CD8-positive, alpha-beta memory T cell (primary cell): ENCODE results near the gene MPV17. TPM values are rescaled to one million over a fixed set of nuclear protein-coding genes. Genes with fewer than 3 reads are reported as not detected.

Experiments used
- CTCF ChIA-PET: fragments of 350-600 bp; sonication (Branson Sonifier 250); formaldehyde crosslinking; loops from one replicate; lab custom pipeline; 2021; ENCODE audit warnings: antibody characterized with exemption; lab: Charles Lee
- POLR2A ChIA-PET: fragments of 350-600 bp; sonication (Branson Sonifier 250); formaldehyde crosslinking; loops from one replicate; lab custom pipeline; 2021; ENCODE audit warnings: antibody characterized with exemption; lab: Charles Lee
- DNase-seq, 5 donors: peaks; one replicate each; pipeline versions ENCODE4 v3.0.0 to v3.0.0-alpha.2; 2020 to 2022; ENCODE audit warnings: mixed read lengths in 1 of 5
- H3K27ac ChIP-seq: one replicate; pipeline ENCODE4 v1.7.0; 2013; ENCODE audit warnings: low read depth, mild to moderate bottlenecking, low read length, moderate library complexity
- H3K27me3 ChIP-seq: 2 replicates; pipeline ENCODE4 v1.7.0; 2013; ENCODE audit warnings: low read length, mild to moderate bottlenecking; ENCODE audit not compliant: insufficient read depth, poor library complexity, severe bottlenecking
- H3K36me3 ChIP-seq: 2 replicates; pipeline ENCODE4 v1.7.0; 2013; ENCODE audit warnings: mild to moderate bottlenecking, low read length, moderate library complexity; ENCODE audit not compliant: insufficient read depth
- H3K4me1 ChIP-seq: 2 replicates; pipeline ENCODE4 v1.7.0; 2013; ENCODE audit warnings: mild to moderate bottlenecking, low read length, moderate library complexity; ENCODE audit not compliant: insufficient read depth
- H3K4me3 ChIP-seq: 2 replicates; pipeline ENCODE4 v1.7.0; 2013; ENCODE audit warnings: mild to moderate bottlenecking, low read length
- H3K9me3 ChIP-seq: 2 replicates; pipeline ENCODE4 v1.7.0; 2013; ENCODE audit warnings: mild to moderate bottlenecking, low read length
- H3K27ac Mint-ChIP-seq, 8 donors: one replicate each; pipeline ENCODE4 v1.8.0; 2020 to 2021; ENCODE audit warnings: mixed read lengths in 8 of 8, mild to moderate bottlenecking in 6 of 8, inconsistent platforms in 3 of 8, moderate library complexity in 3 of 8
- H3K27me3 Mint-ChIP-seq, 2 donors: one replicate each; pipeline ENCODE4 v1.8.0; 2020 to 2021; ENCODE audit warnings: mixed read lengths in 2 of 2, mild to moderate bottlenecking in 1 of 2, moderate library complexity in 1 of 2
- H3K36me3 Mint-ChIP-seq, 3 donors: one replicate each; pipeline ENCODE4 v1.8.0; 2020 to 2021; ENCODE audit warnings: mixed read lengths in 3 of 3, inconsistent platforms in 1 of 3, mild to moderate bottlenecking in 1 of 3
- H3K4me1 Mint-ChIP-seq, 3 donors: one replicate each; pipeline ENCODE4 v1.8.0; 2020 to 2021; ENCODE audit warnings: mixed read lengths in 3 of 3, inconsistent platforms in 1 of 3, mild to moderate bottlenecking in 1 of 3
- H3K4me3 Mint-ChIP-seq, 7 donors: one replicate each; pipeline ENCODE4 v1.8.0; 2020 to 2021; ENCODE audit warnings: mixed read lengths in 7 of 7, mild to moderate bottlenecking in 6 of 7, moderate library complexity in 4 of 7, inconsistent platforms in 2 of 7
- H3K9me3 Mint-ChIP-seq, 5 donors: one replicate each; pipeline ENCODE4 v1.8.0; 2020 to 2022; ENCODE audit warnings: mixed read lengths in 5 of 5, mild to moderate bottlenecking in 3 of 5, moderate library complexity in 2 of 5, inconsistent platforms in 1 of 5
- polyA plus RNA-seq: library from polyadenylated mRNA; unstranded; fragments of 300-500 nt; fragmentation: Illumina TruSeq; gene quantifications from one replicate; pipeline ENCODE4 v1.2.3, GENCODE V29; 2021
- total RNA-seq, 2 experiments: library from RNA; stranded (reverse); gene quantifications; one replicate each; pipeline ENCODE4 v1.2.3, GENCODE V29; 2021

The MPV17 gene
- total and polyA plus RNA-seq, 3 experiments from 2014 or later, result 85.9 to 118 (median 86.4) TPM

DNA sequence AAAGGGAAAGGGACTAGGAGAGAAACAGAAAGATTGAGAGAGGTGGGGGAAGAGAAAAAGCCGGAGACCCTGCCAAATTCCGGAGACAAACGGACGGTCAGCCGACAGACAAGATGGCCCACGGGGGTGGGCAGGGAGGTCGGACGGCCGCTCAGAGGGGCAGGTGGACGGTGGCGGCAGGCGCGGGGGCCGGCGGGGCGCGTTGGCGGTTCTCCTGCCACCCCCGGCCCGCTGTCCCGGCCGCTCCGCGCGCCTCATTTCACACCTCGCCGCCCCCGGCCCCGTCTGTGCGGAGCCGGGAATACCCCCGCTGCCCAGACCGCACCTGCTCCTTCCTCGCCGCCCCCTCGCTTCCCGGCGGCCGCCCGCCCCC is 61.0 kb downstream of the MPV17 start:
- Mint-ChIP-seq H3K4me3 (peak overlapping the region; percentile 37 to 88 (median 73)), H3K4me1 (peaks cover 25 to 36% (median 31%) of the 10 kb centered on the region in 3 donors), H3K9me3 (peaks cover 0 to 2% (median 0%) of the 10 kb centered on the region in 5 donors), H3K27me3 (peaks cover 51 to 64% of the 10 kb centered on the region in 2 donors), H3K27ac (peak overlapping the region in 1 of 8 donors; percentile 11), H3K36me3 (peaks cover 0 to 2% (median 0%) of the 10 kb centered on the region in 3 donors)
- Histone ChIP-seq H3K4me1 (peaks cover 19% of the 10 kb centered on the region), H3K27ac (no peak overlapping the region), H3K9me3 (no peaks in the 10 kb centered on the region), H3K4me3 (no peak overlapping the region), H3K27me3 (peaks cover 44% of the 10 kb centered on the region), H3K36me3 (no peaks in the 10 kb centered on the region)
- ChIA-PET CTCF (no interaction called here), POLR2A (no interaction called here)
- no peak for DNase-seq

DNA sequence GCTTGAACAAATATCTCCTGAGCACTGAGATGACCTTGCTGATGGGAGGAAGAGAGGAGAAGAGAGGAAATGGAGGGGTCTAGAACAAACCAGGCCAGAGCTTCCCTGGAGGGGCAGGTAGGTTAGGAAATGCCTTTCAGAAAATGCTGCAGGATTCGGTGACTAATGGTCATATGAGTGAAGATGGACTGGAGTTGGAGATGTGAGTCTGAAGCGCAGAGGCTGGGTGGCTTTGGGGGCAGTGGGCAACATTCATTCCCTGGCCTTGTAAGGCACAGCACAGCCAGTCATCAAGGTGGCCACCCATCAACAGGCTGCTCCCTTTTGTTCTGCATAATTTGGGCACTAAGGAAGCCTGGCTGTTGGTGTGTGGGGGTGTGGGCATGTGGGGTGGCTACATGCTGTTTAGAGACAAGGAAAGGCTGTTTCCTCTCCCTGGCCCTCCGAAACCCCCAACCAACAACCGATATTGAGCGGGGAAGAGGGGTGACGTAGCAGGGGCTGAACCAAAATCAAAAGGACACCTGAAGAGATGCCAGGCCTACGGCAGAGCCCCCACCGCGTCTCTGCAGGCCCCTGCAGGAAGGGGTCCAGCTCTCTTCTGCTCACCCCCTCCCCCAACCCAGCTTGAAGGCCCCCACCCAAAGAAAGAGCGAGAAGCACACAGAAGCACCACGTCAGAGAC is 61.5 kb downstream of the MPV17 start:
- H3K27me3 ChIP-seq, result peaks cover 44% of the 10 kb centered on the region
- peaks cover 56 to 69% of the 10 kb centered on the region in 2 donors for H3K27me3 Mint-ChIP-seq
- H3K4me1 Mint-ChIP-seq, result peaks cover 25 to 36% (median 31%) of the 10 kb centered on the region in 3 donors
- peaks cover 0 to 2% (median 0%) of the 10 kb centered on the region in 3 donors for H3K36me3 Mint-ChIP-seq
- ChIA-PET POLR2A (no interaction called here), CTCF (no interaction called here)
- H3K4me1 ChIP-seq, result peaks cover 19% of the 10 kb centered on the region
- H3K36me3 ChIP-seq, result no peaks in the 10 kb centered on the region
- H3K9me3 Mint-ChIP-seq, result peaks cover 0 to 2% (median 0%) of the 10 kb centered on the region in 5 donors
- no peaks in the 10 kb centered on the region for H3K9me3 ChIP-seq
- H3K27ac ChIP-seq, result no peak overlapping the region
- H3K4me3 ChIP-seq, result no peak overlapping the region
- no peak for DNase-seq
- peak overlapping the region in 2 of 8 donors; percentile 11 to 29 for H3K27ac Mint-ChIP-seq
- H3K4me3 Mint-ChIP-seq, result peak overlapping the region; percentile 37 to 88 (median 73)

Other genes starting within 250 kb of the MPV17 start
- gene EMILIN1, start 244.5 kb downstream of the MPV17 start, total RNA-seq, result under 1 TPM; 0.79 to 0.89 TPM
- gene EMILIN1, start 244.5 kb downstream of the MPV17 start, polyA plus RNA-seq, result 0.85 TPM
- gene KHK, start 236.3 kb downstream of the MPV17 start, total RNA-seq, result 10 to 100 TPM; 14.5 to 17.8 TPM
- gene KHK, start 236.3 kb downstream of the MPV17 start, polyA plus RNA-seq, result 6.5 TPM
- gene CGREF1, start 204.0 kb downstream of the MPV17 start, total RNA-seq, result 1 to 10 TPM; 2.7 to 3.5 TPM
- 0.17 TPM for gene CGREF1, start 204.0 kb downstream of the MPV17 start, polyA plus RNA-seq
- gene ABHD1, start 199.3 kb downstream of the MPV17 start, total RNA-seq, result under 1 TPM; 0.33 to 0.90 TPM
- 1.4 TPM for gene ABHD1, start 199.3 kb downstream of the MPV17 start, polyA plus RNA-seq
- 10 to 100 TPM; 79.5 to 80.6 TPM for gene PREB, start 188.5 kb downstream of the MPV17 start, total RNA-seq
- gene PREB, start 188.5 kb downstream of the MPV17 start, polyA plus RNA-seq, result 68.6 TPM
- not detected for gene PRR30, start 183.7 kb downstream of the MPV17 start, total RNA-seq
- gene PRR30, start 183.7 kb downstream of the MPV17 start, polyA plus RNA-seq, result not detected
- not detected for gene TCF23, start 174.1 kb downstream of the MPV17 start, total RNA-seq
- gene TCF23, start 174.1 kb downstream of the MPV17 start, polyA plus RNA-seq, result not detected
- 100 to 1,000 TPM; 101 to 106 TPM for gene ATRAID, start 111.1 kb downstream of the MPV17 start, total RNA-seq
- 296 TPM for gene ATRAID, start 111.1 kb downstream of the MPV17 start, polyA plus RNA-seq
- gene SLC5A6, start 110.8 kb downstream of the MPV17 start, total RNA-seq, result 100 to 1,000 TPM; 109 to 110 TPM
- gene SLC5A6, start 110.8 kb downstream of the MPV17 start, polyA plus RNA-seq, result 21.0 TPM
- gene CAD, start 105.7 kb downstream of the MPV17 start, total RNA-seq, result 100 to 1,000 TPM; 147 to 154 TPM
- gene CAD, start 105.7 kb downstream of the MPV17 start, polyA plus RNA-seq, result 27.0 TPM
- gene SLC30A3, start 60.0 kb downstream of the MPV17 start, total RNA-seq, result under 1 TPM; 0.33 to 0.55 TPM
- gene SLC30A3, start 60.0 kb downstream of the MPV17 start, polyA plus RNA-seq, result not detected
- not detected for gene DNAJC5G, start 47.7 kb downstream of the MPV17 start, total RNA-seq
- not detected for gene DNAJC5G, start 47.7 kb downstream of the MPV17 start, polyA plus RNA-seq
- gene TRIM54, start 40.7 kb downstream of the MPV17 start, total RNA-seq, result under 1 TPM; 0.22 TPM
- gene TRIM54, start 40.7 kb downstream of the MPV17 start, polyA plus RNA-seq, result not detected
- gene UCN, start 14.7 kb downstream of the MPV17 start, total RNA-seq, result 1 to 10 TPM; 1.7 to 2.6 TPM
- 0.71 TPM for gene UCN, start 14.7 kb downstream of the MPV17 start, polyA plus RNA-seq
- gene GTF3C2, start 33.7 kb upstream of the MPV17 start, total RNA-seq, result 10 to 100 TPM; 76.7 to 81.7 TPM
- 43.5 TPM for gene GTF3C2, start 33.7 kb upstream of the MPV17 start, polyA plus RNA-seq
- gene EIF2B4, start 47.2 kb upstream of the MPV17 start, total RNA-seq, result 10 to 100 TPM; 46.6 to 47.1 TPM
- 32.7 TPM for gene EIF2B4, start 47.2 kb upstream of the MPV17 start, polyA plus RNA-seq
- gene SNX17, start 47.5 kb upstream of the MPV17 start, total RNA-seq, result 100 to 1,000 TPM; 122 to 130 TPM
- gene SNX17, start 47.5 kb upstream of the MPV17 start, polyA plus RNA-seq, result 211 TPM
- gene ZNF513, start 57.6 kb upstream of the MPV17 start, total RNA-seq, result 1 to 10 TPM; 9.2 to 9.9 TPM
- 4.7 TPM for gene ZNF513, start 57.6 kb upstream of the MPV17 start, polyA plus RNA-seq
- gene PPM1G, start 86.5 kb upstream of the MPV17 start, total RNA-seq, result 100 to 1,000 TPM; 189 to 191 TPM
- gene PPM1G, start 86.5 kb upstream of the MPV17 start, polyA plus RNA-seq, result 104 TPM
- gene NRBP1, start 105.5 kb upstream of the MPV17 start, total RNA-seq, result 10 to 100 TPM; 77.2 to 81.0 TPM
- 128 TPM for gene NRBP1, start 105.5 kb upstream of the MPV17 start, polyA plus RNA-seq
- 1 to 10 TPM; 4.0 to 5.4 TPM for gene KRTCAP3, start 119.3 kb upstream of the MPV17 start, total RNA-seq
- gene KRTCAP3, start 119.3 kb upstream of the MPV17 start, polyA plus RNA-seq, result 0.71 TPM
- 10 to 100 TPM; 12.0 to 13.8 TPM for gene IFT172, start 166.6 kb upstream of the MPV17 start, total RNA-seq
- 5.3 TPM for gene IFT172, start 166.6 kb upstream of the MPV17 start, polyA plus RNA-seq
- under 1 TPM in 1 of 2 experiments, not detected in 1; 0.15 TPM for gene FNDC4, start 172.1 kb upstream of the MPV17 start, total RNA-seq
- gene FNDC4, start 172.1 kb upstream of the MPV17 start, polyA plus RNA-seq, result not detected
- not detected for gene GCKR, start 173.7 kb upstream of the MPV17 start, total RNA-seq
- not detected for gene GCKR, start 173.7 kb upstream of the MPV17 start, polyA plus RNA-seq